COR-L47 (cell line): ENCODE results near the gene RAPGEF1.
A peak's percentile ranks its signal among the peaks of the same experiment; 100 is the strongest.

Experiments used
- DNase-seq: peaks from one replicate; lab custom pipeline; 2025; lab: John Stamatoyannopoulos, UW

RAPGEF1 gene

DNA sequence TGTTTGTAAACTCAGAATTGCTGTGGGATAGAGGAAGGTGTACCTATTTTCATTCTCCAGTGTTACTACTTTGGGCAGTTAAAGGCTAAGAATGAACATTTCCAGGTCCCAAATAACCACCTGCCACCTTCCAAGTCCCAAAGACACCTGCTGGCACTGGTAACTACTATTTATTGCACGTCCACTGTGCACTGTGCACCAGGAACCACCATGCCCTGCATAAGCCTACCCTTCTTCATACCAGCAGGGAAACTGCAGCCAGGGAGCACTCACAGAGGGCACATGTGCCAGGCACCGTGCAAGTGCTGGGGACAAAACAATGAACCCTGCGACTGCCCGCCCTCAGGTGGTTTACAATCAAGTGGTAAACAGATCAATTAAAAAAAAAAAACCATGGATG is 34.9 kb downstream of the RAPGEF1 start:
- DNase-seq, result no peak

DNA sequence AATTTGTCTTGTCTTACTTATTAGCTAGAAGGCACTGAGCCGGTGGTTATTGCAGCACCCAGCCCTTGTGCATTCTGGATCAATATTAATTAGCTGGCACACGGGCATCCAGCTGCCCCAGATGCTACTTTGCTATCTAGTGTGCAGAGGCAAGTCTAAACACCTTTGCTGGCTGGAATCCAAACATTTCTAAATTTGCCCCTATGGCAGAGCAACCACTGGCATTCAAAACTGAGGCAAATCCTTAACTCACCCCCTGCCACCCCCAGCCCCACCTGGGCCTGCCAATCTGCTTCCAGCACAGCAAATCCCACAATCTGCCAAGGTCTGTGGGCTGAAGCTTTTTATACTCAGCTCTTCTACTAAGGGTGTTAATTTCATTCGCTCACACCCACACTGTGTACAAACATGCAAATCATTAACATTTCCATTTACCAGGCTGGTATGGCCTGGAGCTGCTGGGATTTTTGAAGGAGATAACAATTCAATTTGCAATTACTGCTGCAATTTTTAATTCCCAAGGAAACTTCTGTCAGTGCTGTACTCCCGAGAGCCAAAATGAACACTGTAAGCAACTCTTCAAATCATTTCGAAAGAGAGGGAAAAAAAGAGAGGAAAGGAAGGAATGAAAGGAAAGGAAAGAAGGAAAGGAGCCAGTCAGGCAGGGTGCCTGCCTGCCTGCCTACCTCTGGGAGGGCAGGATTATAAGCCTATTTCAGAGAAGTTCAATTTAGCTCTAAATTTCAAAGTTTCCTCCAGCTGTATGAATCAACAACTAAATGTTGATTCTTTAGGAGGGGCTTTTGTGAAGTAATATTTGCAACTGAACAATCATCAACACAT is 35.5 kb downstream of the RAPGEF1 start:
- DNase-seq, result peak; percentile 78

DNA sequence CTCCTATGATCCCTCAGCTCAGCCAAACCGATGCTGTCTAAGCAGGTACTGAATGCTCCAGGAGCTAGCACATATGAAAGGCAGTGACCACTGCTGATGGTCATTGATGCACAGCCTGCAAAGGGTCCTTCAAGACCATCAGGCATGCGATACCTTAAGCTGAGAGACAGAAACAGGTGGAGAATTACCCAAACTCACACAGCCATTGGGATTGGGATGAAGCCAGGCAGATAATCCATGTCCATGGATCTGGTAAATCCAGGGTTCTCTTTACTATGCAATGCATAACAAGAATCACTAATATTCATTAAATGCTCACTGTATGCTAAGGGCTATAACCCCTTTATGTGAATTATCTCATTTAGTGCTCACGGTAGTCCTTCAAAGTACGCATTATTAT is 36.2 kb downstream of the RAPGEF1 start:
- no peak for DNase-seq

DNA sequence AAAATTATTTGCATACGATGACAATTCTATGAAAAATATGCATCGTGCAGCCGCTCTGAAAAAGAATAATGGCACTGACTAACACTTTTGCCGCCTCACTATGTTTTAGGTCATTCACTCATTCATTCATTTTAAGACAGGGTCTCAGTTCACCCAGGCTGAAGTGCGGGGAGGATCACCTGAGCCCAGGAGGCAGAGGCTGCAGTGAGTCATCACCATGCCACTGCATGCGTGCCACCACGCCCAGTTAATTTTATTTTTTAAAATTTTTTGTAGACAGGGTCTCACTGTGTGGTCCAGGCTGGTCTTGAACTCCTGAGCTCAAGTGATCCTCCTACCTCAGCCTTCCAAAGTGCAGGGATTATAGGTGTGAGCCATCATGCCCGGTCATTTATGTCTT is 37.0 kb downstream of the RAPGEF1 start:
- no peak for DNase-seq

DNA sequence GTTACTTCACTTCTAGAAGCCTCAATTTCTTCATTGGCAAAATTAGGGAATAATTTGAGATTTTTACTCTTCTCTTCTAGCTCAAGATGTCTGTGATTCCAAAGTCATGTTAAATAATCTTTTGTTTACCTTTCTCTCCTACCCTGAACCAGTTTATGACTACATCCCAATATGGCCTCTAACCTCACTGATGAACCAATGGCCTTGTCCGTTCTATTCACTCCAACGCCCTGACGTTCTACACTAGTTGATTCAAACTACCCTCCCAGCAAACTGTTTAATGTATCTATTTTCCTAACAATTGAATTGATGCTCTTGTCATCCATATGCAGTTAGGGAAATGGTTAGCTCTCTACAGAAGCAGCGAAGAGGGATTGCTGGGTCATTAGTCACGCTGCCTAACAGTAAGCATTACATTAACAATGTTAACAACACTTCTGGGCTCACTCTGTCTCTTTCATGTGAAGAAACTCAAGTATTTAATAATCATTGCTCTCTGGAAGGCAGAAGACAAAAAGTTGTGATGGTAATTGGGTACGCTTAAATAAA is 38.0 kb downstream of the RAPGEF1 start:
- no peak for DNase-seq

DNA sequence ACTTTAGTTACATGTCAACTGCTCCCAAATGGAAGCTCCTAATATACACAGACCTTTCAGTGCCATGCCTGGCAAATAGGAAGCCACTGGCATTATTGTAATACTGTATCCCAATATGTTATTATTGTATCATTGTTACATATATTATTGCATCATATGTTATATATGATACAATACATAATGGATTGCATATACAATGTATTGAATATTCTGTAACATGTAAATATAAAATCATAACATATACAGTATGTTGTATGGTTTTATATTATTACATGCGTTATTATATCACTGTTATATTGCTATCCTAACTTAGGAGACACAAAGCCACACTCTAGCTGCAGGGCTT is 38.5 kb downstream of the RAPGEF1 start:
- no peak for DNase-seq

DNA sequence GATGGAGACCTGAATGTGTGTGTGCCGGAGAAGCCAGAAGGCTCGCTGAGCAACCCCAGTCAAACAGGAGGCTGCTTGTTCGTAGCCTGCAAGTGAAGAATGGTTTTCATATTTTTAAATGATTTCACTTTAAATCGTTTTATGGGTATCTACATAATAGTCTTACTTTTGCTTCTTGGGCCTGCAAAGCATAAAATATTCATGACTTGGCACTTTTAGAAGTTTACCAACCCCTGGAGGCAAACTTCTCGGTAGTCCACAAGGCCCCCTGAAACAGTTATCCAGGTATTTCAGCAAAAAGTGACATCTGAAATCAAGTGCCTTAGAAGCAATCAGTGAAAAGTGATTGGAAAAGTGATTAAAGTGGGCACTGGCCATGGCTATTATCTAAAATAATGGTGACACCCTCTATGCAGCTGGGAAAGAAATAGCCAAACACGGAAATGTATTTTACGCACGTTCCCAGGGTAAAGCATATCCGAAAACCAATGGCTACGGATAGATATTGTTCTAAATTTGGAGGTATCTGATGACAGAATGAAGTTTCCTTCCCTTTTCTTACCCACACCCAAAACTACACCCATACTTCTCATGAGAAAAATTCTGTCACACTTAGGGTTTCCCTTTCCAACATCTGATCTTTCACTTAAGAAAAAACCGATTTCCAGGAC is 39.0 kb downstream of the RAPGEF1 start:
- DNase-seq, result no peak

DNA sequence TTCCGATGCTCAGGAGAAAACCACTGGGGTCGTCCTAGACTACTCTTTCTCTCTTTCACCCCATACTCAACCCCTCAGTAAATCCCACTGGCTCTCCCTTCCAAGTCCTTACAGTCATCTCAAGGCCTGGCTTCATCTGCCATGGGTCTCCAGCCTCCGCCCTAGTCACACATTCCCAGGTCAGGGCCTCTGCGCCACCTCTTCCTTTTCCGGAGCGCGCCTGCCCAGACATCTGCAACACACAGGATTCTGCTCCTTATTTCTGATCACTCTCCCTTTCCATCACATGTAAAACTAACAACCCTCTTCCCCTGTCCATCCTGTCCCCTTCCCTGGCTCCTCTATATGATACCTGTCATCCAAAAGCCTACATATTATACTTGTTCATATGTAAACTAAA is 39.8 kb downstream of the RAPGEF1 start:
- no peak for DNase-seq

DNA sequence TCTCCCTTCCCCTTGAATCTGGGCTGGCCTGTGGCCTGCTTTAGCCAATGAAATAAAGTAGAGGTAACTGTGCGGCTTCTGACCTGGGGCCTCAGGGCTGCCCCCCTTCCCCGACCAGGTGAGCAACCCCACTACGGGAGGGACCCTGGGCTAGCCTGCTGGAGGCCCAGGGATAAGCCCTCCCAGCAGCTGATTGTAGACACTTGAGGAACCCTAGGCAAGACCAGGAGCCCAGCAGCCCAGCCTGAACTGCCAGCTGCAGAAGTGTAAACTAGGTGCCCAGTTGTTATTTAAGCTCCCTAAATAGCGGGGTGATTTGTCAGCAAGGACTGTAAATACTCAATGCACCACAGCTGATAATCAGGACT is 41.3 kb downstream of the RAPGEF1 start:
- DNase-seq, result no peak

DNA sequence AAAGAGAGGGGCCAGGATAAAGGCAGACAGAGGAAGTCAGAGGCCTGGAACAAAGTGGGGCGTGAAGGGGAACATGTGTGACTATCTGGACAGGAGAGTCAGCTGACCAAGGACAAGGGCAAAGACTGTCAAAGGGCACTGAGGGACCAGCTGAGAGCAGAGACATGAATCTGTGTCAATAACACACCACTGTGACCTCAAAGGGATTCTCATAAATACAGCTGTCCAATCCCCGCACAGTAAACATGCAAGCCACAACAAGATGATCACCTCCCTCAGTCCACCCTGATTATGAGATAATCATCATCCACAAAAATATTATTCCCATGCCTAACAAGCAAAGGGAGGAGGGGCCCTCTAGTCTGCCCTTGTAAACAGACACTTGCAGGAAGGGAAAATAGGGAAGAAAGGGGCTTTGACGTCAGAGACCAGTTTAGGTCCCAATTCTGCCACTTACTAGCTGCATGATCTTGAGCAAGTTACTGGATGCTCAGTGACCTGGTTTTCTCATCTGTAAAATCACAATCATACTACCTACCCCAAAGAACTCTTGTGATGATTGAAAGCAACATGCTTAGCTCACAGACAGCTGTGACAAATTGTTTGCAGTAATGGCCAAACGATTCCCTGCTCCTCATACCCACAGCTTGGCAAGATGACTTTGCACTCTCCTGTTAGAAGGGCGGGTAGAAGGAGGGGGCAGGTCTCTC is 41.8 kb downstream of the RAPGEF1 start:
- no peak for DNase-seq

DNA sequence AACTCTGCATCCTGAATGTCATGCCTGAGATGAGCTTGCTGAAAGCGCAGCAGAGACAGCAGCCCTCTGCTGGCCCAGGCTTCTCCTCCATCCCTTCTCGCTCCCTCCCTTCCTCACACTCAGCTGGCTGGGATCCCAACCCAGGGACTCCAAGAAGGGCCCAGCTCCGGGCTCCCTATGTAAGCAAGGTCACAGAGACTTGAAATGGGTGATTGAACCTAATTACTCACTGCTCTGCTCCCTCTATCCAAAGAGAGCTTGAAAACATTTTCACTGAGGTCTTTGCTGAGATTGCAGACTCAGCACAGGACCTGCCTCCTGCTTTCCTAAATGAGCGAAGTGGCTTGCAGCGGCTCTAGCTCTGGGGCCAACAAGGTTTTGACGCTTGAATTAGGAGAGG is 42.8 kb downstream of the RAPGEF1 start:
- no peak for DNase-seq

DNA sequence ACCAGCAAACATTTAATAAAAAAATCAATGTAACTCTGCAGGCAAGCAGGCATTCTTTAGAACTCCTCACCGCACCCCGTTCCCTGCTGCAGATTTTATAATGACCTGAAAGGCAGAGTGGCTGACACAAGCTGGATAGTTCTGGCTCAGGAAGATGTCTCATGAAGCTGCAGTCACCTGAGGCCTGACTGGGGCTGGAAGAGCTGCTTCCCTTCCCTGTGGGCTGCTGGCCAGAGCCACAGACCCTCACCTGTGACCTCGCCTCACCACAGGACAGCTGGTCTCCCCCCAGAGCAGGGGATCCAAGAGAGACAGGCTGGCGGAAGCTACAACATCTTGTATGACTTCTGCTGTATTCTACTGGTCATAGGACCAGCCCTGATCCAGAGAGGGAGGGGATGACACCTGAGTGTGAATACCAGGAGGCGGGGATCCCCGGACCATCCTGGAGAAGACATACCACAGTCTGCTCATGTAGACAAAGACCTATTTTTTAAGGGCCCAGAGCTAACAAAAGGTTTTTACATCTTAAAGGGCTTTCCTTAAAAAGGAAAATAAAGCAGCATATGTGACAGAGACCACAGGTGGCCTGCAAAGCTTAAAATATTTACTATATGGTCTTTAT is 43.9 kb downstream of the RAPGEF1 start:
- DNase-seq, result no peak

DNA sequence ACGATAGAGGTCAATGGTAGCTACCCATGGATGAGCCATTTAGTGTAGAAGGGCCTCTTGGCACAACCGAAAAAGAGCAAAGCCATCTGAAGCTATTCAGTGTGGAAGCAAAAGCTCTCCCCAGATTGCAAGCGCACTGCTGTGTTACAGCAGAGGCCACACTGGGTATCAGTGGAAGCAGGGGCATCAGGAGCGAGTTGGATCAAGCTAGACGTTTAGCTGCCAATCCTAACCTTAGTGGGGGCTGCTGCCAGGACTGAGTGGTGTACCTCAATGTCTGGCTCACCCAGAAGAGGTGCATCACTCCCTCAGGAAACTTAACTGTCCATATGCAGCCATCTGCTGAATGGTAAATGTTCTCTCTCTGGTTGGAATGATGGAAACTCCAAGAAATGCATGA is 44.5 kb downstream of the RAPGEF1 start:
- DNase-seq, result no peak

DNA sequence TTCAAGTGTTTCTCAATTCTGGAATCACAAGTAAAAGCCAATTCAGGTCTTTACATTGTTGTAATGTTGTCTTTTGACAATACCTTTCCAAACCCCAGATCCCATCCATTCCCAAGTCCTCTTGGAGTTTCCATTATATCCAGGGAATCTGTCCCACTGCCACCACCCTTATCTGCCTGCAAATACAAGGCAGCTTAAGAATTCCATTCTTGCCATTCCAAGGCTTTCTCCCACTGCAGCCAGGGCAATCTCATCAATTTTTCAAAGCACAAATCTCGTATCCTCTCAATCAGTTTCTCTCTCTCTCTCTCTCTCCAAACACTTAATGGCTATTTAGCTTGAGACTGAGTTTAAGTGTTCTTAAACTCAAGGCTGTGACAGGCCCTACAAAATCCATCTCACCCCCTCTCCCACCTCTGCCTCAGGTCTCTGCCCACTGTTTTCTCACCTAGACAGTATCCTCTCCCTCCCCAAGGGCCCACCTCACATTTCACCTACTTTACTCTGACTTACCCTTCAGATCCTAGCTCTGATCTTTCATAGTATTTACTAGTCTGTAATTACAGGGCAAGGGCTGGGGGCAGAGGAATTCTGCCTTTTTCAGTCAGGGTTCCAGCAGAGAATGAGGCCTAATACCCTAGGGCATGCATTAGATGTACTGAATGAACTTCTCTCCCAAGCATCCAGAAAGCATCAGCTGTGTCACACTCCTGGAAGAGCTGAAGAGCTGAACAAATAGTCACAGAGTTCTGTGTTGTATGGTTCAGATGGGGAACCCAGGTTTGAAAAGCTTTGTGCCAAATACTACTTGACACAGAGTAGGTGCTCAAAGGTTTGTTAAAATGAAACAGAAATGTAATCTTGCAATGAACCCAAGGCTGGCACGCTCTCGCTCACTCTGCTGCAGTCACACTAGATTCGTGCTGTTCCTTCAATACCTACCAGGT is 46.0 kb downstream of the RAPGEF1 start:
- DNase-seq, result no peak

DNA sequence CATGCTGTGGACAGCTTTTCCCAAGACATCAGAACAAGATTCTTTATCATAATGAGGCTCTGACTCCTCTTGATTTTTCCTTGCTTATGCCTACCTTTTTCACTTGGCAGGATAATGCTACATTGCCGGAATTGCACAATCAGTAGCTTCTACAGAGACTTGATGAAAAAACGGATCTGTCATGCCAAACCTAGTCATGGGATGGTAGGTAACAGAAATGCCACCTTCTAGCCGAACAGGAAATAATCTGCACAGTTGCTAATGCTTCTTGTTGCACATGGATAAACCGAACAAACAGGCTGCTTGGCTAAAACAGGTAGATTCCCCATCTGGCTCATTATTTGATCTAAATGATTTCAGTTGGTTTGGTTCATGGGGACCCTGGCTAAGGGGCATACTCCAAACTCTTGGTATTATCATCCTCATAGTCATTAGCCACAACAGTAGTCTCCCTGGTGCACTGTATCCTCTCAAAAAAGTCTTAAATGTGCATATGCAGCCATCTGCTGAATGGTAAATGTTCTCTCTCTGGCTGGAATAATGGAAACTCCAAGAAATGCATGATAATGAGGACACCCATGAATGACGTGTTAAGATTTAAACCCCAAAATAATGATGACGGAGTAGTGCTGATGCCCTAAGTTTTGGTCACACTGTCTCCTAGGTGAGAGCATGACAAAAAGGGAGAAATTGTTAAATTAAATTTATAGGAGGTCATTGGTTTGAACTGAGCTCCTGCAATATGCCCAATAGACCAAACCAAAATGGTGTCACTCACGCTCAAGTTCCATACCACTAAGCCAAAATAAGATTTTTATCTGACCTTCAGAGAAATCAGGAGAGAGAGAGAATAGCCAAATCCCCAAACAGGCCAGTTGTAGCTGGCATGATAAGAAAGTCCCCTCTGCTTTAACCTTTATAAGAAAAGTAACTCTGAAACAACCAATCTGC is 47.0 kb downstream of the RAPGEF1 start:
- no peak for DNase-seq

DNA sequence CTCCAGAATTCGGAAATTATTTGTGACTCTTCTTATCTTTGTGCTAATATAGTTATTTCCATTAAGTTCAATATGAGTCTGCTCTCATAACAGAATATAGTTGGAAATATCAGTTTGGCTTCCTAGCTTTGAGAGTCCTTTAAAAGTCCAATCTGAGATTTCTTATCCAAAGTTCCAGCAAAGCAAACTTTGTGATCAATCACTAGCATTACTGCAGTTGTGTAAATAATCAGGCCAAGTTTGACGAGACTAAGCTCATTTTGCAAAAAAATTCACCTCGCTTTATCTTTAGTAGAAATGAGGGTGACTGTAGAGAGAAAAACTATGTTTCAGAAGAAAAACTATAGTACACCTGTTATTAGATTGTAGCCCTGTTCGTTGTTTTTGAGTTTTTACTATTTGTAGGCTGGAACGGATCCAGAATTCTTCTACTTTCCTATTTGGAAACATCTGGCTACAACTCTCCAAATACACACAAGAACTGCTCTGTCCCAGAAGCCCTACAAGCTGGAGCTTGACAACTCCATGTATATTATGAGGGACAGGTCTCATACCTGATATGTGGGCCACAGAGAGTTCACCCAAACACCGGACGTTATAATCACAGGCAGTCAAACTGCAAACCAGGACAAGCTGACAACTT is 47.8 kb downstream of the RAPGEF1 start:
- no peak for DNase-seq

DNA sequence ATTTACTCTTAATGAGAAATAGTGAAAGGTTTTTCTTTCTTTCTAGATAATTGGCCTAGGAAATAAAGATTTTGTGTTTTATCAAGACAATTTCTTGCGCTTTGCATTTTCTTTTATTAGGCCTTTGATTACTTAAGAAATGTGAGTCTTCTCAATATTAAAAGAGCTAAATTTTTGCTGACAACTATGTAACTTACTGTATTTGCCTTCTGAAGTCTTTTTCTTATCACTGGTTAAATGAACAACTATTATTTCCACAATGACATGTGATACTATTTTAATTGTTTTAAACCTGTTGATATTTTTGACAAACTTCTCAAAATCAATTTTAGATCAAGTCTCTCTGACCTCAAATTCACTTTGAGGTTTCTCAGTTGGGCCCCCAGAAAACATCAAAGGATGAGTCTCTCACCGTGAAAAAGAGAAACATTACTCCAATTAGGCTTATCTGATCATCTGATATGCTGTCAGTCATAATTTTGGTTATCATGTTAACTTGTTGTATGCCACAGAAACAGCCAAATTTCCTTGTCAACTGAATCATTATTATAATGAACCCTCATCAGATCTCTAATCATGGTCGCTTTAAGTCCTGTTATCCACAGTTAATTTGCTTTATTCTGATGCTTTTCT is 48.8 kb downstream of the RAPGEF1 start:
- no peak for DNase-seq

DNA sequence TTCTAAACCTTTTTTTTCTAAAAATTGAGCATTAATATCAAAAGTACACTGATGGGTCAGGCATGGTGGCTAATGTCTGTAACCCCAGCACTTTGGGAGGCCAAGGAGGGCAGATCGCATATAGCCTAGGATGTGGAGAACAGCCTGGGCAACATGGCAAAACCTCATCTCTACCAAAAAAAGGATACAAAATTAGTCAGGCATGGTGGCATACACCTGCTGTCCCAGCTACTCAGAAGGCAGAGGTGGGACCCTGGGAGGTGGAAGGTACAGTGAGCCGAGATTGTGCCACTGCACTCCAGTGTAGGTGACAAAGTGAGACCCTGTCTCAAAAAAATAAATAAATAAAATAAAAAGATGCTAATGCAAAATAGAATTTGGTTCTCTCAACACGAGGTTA is 49.4 kb downstream of the RAPGEF1 start:
- DNase-seq, result no peak

DNA sequence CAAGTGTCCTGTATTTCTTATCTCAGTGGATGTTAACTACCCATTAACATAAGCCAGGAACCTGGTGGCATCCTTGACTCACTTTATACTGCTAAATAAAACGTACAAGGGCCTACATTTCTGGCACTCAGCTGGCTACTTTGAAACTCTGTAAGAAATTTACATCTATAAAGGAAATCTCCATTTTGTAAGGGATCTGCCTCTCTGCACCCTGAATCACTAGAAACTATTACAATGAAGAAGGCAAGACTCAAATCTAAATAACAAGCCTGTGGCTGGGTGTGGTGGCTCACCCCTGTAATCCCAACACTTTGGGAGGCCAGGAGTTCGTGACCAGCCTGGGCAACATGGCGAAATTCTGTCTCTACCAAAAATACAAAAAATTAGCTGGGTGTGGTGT is 51.5 kb downstream of the RAPGEF1 start:
- no peak for DNase-seq
